Measurements from ENCODE around the gene TIFAB.

GRCh38 chr5:135432113-135432512 lies 20.0 kb downstream of the TIFAB start:
- TF ChIP-seq CTCF (IDR thresholded peaks at IDR 0.05) (no peak), POLR2A (IDR thresholded peaks at IDR 0.05) (no peak)

Measured in thyroid gland (tissue), 4 donors.